ENCODE measurements around the gene NEDD4L. TPM values are rescaled to one million over a fixed set of nuclear protein-coding genes. Genes with fewer than 3 reads are reported as not detected.

NEDD4L gene
- polyA plus RNA-seq, 1 donor: 93.0 TPM

DNA sequence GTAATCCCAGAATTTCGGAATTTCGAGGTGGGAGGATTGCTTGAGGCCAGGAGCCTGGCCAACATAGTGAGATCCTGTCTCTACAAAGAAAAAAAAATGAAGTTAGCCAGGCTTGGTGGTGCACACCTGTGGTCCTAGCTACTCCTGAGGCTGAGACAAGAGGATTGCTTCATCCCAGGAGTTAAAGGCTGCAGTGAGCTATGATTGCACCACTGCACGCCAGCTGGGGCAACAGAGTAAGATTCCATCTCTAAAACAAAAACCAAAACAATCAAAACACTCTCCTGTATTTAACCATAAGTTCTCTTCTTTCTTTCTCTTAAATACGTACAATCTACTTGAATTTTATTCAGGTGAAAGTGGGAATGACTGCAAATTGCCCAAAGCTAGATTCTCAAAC lies 33.8 kb upstream of the NEDD4L start:
- DNase-seq: no peak

DNA sequence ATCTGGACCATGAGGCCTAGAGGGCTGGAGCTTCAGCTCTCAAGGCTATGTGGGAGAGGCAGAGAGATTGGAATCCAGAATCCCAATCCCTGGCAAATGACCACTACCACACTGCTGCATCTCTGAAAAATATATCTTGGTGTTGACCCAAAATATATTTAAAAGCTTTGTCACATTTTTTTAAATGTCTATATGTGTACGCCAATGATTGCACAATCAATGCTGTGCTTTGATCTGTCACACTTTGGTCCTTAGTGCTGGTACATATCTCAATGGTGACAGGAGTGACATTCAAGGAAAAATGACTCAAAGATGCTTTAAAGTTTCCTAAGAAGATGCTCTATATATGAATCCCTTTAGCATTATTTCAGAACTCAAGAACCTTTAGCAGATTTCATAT lies 31.7 kb upstream of the NEDD4L start:
- H3K27me3 ChIP-seq (ENCODE audit: control insufficient read depth, insufficient read depth, low read length): no peaks in the 10 kb centered on the region
- H3K4me1 ChIP-seq (ENCODE audit: control insufficient read depth, insufficient read depth, low read length): peaks cover 48% of the 10 kb centered on the region
- peak in 1 of 2 donors; percentile 43 for DNase-seq
- no peaks in the 10 kb centered on the region for H3K36me3 ChIP-seq (ENCODE audit: control insufficient read depth, insufficient read depth, low read length)
- no peaks in the 10 kb centered on the region for H3K9me3 ChIP-seq (ENCODE audit: control insufficient read depth, low read depth, low read length)
- H3K27ac ChIP-seq (ENCODE audit: low read length): no peak overlapping the region
- H3K4me3 ChIP-seq (ENCODE audit: low read length): no peak overlapping the region
- WGBS (ENCODE audit: insufficient coverage, low lambda C conversion rate): 17% methylated on average over 1 of the region's 1 CpG

More for the DNA sequence above, 33.8 kb upstream of the NEDD4L start:
- no peaks in the 10 kb centered on the region for H3K9me3 ChIP-seq (ENCODE audit: control insufficient read depth, low read depth, low read length)
- no peaks in the 10 kb centered on the region for H3K27me3 ChIP-seq (ENCODE audit: control insufficient read depth, insufficient read depth, low read length)
- H3K4me3 ChIP-seq (ENCODE audit: low read length): no peak overlapping the region
- WGBS (ENCODE audit: insufficient coverage, low lambda C conversion rate): 100% methylated on average over 1 of the region's 4 CpGs
- no peak overlapping the region for H3K27ac ChIP-seq (ENCODE audit: low read length)
- H3K4me1 ChIP-seq (ENCODE audit: control insufficient read depth, insufficient read depth, low read length): peaks cover 32% of the 10 kb centered on the region
- no peaks in the 10 kb centered on the region for H3K36me3 ChIP-seq (ENCODE audit: control insufficient read depth, insufficient read depth, low read length)

DNA sequence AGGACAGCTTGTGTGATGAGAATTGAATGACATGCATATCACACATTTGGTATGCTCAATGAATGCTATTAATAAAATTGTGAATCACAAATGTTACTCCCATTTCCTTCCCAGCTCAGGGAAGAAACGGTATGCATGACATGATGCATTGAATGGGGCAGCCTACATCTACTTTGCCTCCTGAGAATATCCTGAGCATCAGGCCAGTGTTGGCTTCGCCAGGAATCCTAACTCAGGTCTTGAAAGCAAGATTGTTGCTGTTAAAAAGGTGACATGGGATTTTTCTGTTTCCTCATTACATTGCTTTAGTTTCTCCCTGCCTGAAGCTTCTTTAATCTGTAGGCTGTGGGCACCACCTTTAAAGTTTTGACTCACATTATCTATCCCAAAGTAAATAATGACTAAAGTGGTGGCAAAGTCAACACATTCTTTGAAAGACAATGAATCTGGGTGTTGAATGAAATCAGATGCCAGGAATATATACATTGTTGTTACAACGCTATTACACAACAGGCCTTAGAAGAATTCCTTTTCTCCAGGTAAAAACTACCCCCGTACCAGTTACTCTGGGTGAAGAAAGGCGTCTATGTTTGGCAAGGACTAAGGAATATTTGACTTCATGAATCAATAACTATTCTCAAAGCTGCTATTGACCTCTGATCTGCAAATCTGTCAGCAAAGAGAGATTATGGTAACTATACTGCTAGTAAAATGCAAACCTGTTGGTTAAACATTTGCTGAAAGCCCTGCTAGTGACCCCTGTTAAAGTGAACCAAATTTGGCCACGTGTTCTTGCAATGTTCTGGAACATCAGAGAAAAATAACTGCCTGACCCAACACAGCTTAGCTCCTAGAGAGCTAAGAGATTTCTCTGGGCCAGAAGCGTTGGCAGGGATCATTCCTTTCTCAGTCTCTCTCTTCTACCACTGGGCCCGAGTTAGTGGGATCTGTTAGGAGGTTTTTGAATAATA lies 30.5 kb upstream of the NEDD4L start:
- no peak overlapping the region for H3K4me3 ChIP-seq (ENCODE audit: low read length)
- H3K27me3 ChIP-seq (ENCODE audit: control insufficient read depth, insufficient read depth, low read length): no peaks in the 10 kb centered on the region
- H3K27ac ChIP-seq (ENCODE audit: low read length): peak overlapping the region; percentile 65
- peaks cover 49% of the 10 kb centered on the region for H3K4me1 ChIP-seq (ENCODE audit: control insufficient read depth, insufficient read depth, low read length)
- no peaks in the 10 kb centered on the region for H3K9me3 ChIP-seq (ENCODE audit: control insufficient read depth, low read depth, low read length)
- peak; percentile 64 to 88 for DNase-seq
- WGBS (ENCODE audit: insufficient coverage, low lambda C conversion rate): 20% methylated on average over 1 of the region's 8 CpGs
- H3K36me3 ChIP-seq (ENCODE audit: control insufficient read depth, insufficient read depth, low read length): no peaks in the 10 kb centered on the region

DNA sequence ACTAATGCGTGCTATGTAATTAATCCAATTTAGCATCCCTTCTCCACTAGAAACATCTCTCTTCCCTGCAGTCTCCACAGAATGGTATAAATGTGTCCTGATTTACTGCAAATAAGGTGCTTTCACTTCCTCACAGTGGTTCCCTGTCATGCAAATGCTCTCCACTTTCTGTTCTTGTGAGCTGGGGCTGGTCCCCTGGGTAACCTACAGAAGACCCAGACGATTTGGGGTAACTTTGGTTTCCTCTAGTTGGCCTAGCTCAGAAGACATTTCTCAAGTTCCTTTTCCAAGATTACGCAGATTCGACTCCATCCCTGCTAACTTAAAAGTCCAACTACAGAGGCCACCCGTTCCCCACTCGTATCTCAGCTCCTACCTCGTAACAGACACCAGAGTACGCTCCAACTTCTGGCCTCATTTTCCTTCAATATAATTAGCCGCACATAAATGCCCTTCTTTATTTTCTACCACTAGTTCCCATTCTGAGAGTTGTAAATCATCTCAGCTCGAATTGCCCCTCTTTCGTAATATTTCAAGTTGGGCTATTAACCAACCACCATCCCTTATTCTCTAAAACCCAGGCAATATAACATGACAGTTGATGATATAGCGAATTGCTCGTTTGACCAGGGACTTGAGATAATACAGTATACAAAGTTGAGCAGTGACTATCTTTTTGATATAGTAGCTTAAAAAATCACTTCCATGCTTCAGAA lies 28.8 kb upstream of the NEDD4L start:
- H3K27me3 ChIP-seq (ENCODE audit: control insufficient read depth, insufficient read depth, low read length): no peaks in the 10 kb centered on the region
- 18% methylated on average over 4 of the region's 13 CpGs for WGBS (ENCODE audit: insufficient coverage, low lambda C conversion rate)
- peak overlapping the region; percentile 5 for H3K4me3 ChIP-seq (ENCODE audit: low read length)
- DNase-seq: peak; percentile 61 to 86
- H3K9me3 ChIP-seq (ENCODE audit: control insufficient read depth, low read depth, low read length): no peaks in the 10 kb centered on the region
- H3K36me3 ChIP-seq (ENCODE audit: control insufficient read depth, insufficient read depth, low read length): no peaks in the 10 kb centered on the region
- peaks cover 56% of the 10 kb centered on the region for H3K4me1 ChIP-seq (ENCODE audit: control insufficient read depth, insufficient read depth, low read length)
- peak overlapping the region; percentile 65 for H3K27ac ChIP-seq (ENCODE audit: low read length)

DNA sequence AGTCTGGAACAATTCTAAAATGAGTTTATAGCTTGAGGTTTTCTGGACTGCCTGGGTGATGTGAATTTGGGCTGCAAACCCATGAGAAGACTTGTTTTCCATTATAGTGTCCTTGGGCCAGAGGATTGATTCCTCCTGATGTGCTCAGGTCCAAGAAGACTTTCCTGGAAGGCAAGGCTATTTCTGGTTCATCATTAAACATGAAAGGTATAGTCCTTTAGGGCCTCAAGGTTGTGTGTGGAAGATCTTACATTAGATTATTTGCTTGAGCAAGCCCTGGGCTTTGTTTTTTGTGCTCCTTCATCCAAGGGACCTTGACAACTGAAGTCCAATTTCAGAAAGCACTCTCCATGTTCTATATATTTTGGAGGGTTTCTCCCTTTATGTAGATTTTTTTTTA lies 26.8 kb upstream of the NEDD4L start:
- Histone ChIP-seq H3K9me3 (ENCODE audit: control insufficient read depth, low read depth, low read length) (no peaks in the 10 kb centered on the region), H3K36me3 (ENCODE audit: control insufficient read depth, insufficient read depth, low read length) (no peaks in the 10 kb centered on the region), H3K4me1 (ENCODE audit: control insufficient read depth, insufficient read depth, low read length) (peaks cover 62% of the 10 kb centered on the region), H3K27ac (ENCODE audit: low read length) (peak overlapping the region; percentile 43), H3K4me3 (ENCODE audit: low read length) (no peak overlapping the region), H3K27me3 (ENCODE audit: control insufficient read depth, insufficient read depth, low read length) (no peaks in the 10 kb centered on the region)
- DNase-seq: no peak

DNA sequence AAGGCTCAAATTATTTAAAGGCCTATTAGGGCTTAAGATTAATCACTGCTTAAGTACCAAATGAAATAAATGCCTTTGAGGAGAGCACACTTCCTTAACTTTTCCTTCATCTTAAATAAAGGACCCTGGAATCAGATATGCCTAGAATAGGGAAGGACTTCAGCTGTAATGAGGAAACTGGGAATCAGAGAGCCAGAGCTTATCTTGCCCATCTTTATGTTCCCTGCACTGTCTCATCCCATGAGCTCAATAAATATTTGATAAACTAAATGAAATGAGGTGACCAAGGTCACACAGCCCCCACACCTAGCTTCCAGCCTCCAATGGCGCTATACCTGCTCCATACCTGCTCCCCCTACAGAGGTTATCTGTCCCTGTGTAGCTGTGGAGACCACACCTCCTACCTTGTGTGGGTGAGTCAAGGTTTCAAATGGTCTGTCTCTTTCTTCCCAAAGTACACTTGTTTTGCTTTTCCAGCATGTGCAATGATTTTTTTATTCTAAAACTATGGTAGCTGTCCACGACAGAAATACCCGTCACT lies 23.4 kb upstream of the NEDD4L start:
- Histone ChIP-seq H3K9me3 (ENCODE audit: control insufficient read depth, low read depth, low read length) (no peaks in the 10 kb centered on the region), H3K36me3 (ENCODE audit: control insufficient read depth, insufficient read depth, low read length) (no peaks in the 10 kb centered on the region), H3K27ac (ENCODE audit: low read length) (peak overlapping the region; percentile 52), H3K4me3 (ENCODE audit: low read length) (no peak overlapping the region), H3K27me3 (ENCODE audit: control insufficient read depth, insufficient read depth, low read length) (no peaks in the 10 kb centered on the region), H3K4me1 (ENCODE audit: control insufficient read depth, insufficient read depth, low read length) (peaks cover 61% of the 10 kb centered on the region)
- WGBS (ENCODE audit: insufficient coverage, low lambda C conversion rate): 58% methylated on average over 2 of the region's 3 CpGs
- DNase-seq: peak in 1 of 2 donors; percentile 49

DNA sequence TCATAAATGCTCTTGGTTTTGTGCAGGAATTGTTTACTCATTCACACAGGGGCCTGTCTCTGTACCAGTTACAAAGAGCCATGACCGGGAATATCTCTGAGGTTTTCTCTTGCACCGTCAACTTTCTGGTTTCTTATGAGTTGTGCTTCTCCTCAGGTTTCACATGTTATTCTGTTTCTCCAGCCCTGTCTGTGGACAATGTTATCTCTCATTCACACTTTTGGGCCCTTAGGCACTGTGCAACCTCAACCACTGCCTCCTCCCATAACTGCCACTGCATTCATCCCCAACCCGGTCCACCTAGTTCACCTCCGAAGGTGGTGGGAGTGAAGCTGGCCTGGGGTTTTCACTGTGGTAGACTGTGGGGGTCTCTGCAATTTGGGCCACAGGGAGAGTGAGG lies 22.5 kb upstream of the NEDD4L start:
- Histone ChIP-seq H3K27me3 (ENCODE audit: control insufficient read depth, insufficient read depth, low read length) (no peaks in the 10 kb centered on the region), H3K36me3 (ENCODE audit: control insufficient read depth, insufficient read depth, low read length) (no peaks in the 10 kb centered on the region), H3K4me1 (ENCODE audit: control insufficient read depth, insufficient read depth, low read length) (peaks cover 60% of the 10 kb centered on the region), H3K4me3 (ENCODE audit: low read length) (no peak overlapping the region), H3K9me3 (ENCODE audit: control insufficient read depth, low read depth, low read length) (no peaks in the 10 kb centered on the region), H3K27ac (ENCODE audit: low read length) (peak overlapping the region; percentile 52)
- WGBS (ENCODE audit: insufficient coverage, low lambda C conversion rate): no CpG with 5 or more reads among the region's 4 CpGs
- DNase-seq: no peak

DNA sequence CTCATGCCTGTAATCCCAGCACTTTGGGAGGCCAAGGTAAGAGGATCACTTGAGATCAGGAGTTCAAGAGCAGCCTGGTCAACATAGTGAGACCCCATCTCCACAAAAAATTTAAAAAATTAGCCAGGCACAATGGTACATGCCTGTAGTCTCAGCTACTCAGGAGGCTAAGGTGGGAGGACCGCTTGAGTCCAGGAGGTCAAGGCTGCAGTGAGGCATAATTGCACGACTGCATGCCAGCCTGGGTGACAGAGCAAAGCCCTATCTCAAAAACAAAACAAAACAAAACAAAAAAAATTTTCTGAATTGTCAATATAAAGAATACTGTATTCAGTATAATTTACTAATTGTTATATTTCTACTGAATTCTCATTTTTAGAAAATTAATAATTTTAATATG lies 20.9 kb upstream of the NEDD4L start:
- Histone ChIP-seq H3K4me1 (ENCODE audit: control insufficient read depth, insufficient read depth, low read length) (peaks cover 65% of the 10 kb centered on the region), H3K36me3 (ENCODE audit: control insufficient read depth, insufficient read depth, low read length) (no peaks in the 10 kb centered on the region), H3K27me3 (ENCODE audit: control insufficient read depth, insufficient read depth, low read length) (no peaks in the 10 kb centered on the region), H3K9me3 (ENCODE audit: control insufficient read depth, low read depth, low read length) (no peaks in the 10 kb centered on the region), H3K4me3 (ENCODE audit: low read length) (no peak overlapping the region), H3K27ac (ENCODE audit: low read length) (no peak overlapping the region)
- WGBS (ENCODE audit: insufficient coverage, low lambda C conversion rate): no CpG with 5 or more reads among the region's 2 CpGs
- DNase-seq: no peak

DNA sequence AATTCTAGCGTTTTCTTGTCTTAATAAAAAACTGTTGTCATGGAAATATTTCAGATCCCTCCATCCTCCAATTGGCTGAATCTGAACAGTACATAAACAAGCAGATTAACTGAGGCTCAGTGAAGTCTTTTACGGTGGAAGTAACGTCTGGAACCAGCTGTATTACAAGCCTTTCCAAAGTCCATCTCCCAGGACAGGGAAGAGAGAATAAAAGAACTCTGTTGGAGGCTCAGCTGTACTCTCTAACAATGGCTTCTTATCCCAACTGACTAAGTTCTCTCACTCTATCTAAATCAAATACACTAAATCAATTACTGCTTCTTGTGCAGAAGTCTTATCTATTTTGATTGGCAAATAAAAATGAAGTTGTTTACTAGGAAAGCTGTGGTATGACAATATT lies 19.9 kb upstream of the NEDD4L start:
- Histone ChIP-seq H3K9me3 (ENCODE audit: control insufficient read depth, low read depth, low read length) (no peaks in the 10 kb centered on the region), H3K4me3 (ENCODE audit: low read length) (no peak overlapping the region), H3K27me3 (ENCODE audit: control insufficient read depth, insufficient read depth, low read length) (no peaks in the 10 kb centered on the region), H3K27ac (ENCODE audit: low read length) (peak overlapping the region; percentile 60), H3K4me1 (ENCODE audit: control insufficient read depth, insufficient read depth, low read length) (peaks cover 69% of the 10 kb centered on the region), H3K36me3 (ENCODE audit: control insufficient read depth, insufficient read depth, low read length) (no peaks in the 10 kb centered on the region)
- DNase-seq: peak; percentile 71 to 89
- no CpG with 5 or more reads among the region's 3 CpGs for WGBS (ENCODE audit: insufficient coverage, low lambda C conversion rate)

DNA sequence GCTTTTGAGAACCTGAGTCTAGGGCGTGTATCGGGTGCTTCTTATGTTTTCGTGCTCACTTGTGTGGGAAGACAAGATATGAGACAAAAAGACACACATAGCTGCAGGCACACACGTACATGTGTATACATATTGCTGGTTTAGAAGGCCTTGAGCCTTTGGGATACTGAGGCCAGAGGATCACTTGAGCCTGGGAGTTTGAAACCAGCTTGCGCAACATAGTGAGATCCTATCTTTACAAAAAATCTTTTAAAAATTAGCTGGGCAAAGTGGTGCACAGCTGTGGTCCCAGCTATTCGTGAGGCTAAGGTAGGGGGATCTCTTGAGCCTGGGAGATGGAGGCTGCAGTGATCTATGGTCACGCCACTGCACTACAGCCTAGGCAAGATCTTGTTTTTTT lies 18.8 kb upstream of the NEDD4L start:
- Histone ChIP-seq H3K4me1 (ENCODE audit: control insufficient read depth, insufficient read depth, low read length) (peaks cover 63% of the 10 kb centered on the region), H3K4me3 (ENCODE audit: low read length) (no peak overlapping the region), H3K9me3 (ENCODE audit: control insufficient read depth, low read depth, low read length) (no peaks in the 10 kb centered on the region), H3K27me3 (ENCODE audit: control insufficient read depth, insufficient read depth, low read length) (no peaks in the 10 kb centered on the region), H3K36me3 (ENCODE audit: control insufficient read depth, insufficient read depth, low read length) (no peaks in the 10 kb centered on the region), H3K27ac (ENCODE audit: low read length) (no peak overlapping the region)
- no CpG with 5 or more reads among the region's 7 CpGs for WGBS (ENCODE audit: insufficient coverage, low lambda C conversion rate)
- no peak for DNase-seq
